ENCODE data around the gene UBE3C. TPM values are rescaled to one million over a fixed set of nuclear protein-coding genes. Genes with fewer than 3 reads are reported as not detected.
"Not testable (repeated sequence)": the region's sequence is repeated elsewhere in the genome, so short reads cannot be mapped to it uniquely, and the experiment has no call there.

Gene UBE3C
- total RNA-seq, 2 donors from 2014 or later: 55.0 to 93.6 TPM

DNA sequence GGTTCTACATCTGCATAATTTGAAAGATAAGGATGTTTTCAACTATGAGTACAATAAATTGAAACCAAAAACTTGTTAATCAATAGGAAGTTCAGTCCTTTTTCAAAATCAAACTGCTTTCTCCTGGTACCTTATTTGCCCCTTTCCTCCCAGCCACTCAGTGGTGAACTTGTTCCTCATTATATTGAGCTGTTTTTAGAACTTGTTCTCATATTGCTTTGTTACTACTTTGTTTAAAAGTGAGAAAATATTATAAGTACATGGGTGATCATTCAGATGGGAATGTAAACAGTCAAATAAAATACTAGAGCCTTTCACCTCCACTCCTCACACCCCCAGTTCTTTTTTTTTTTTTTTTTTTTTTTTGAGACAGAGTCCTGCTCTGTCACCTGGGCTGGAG, 17.2 kb downstream of the UBE3C start:
- Histone ChIP-seq H3K9me3 (no peaks in the 10 kb centered on the region), H3K4me1 (ENCODE audit: control insufficient read depth in 1 of 2, low read depth in 2 of 2) (peaks cover 3 to 12% of the 10 kb centered on the region in 2 donors), H3K27ac (no peak overlapping the region), H3K36me3 (no peaks in the 10 kb centered on the region), H3K4me3 (no peak overlapping the region), H3K27me3 (replicated peaks; ENCODE audit: insufficient read depth) (no peaks in the 10 kb centered on the region)
- no peak for ATAC-seq (ENCODE audit: insufficient number of reproducible peaks, low FRiP score, low read depth)
- DNase-seq (ENCODE audit: low spot score): no peak
- TF ChIP-seq, protein P1, sequence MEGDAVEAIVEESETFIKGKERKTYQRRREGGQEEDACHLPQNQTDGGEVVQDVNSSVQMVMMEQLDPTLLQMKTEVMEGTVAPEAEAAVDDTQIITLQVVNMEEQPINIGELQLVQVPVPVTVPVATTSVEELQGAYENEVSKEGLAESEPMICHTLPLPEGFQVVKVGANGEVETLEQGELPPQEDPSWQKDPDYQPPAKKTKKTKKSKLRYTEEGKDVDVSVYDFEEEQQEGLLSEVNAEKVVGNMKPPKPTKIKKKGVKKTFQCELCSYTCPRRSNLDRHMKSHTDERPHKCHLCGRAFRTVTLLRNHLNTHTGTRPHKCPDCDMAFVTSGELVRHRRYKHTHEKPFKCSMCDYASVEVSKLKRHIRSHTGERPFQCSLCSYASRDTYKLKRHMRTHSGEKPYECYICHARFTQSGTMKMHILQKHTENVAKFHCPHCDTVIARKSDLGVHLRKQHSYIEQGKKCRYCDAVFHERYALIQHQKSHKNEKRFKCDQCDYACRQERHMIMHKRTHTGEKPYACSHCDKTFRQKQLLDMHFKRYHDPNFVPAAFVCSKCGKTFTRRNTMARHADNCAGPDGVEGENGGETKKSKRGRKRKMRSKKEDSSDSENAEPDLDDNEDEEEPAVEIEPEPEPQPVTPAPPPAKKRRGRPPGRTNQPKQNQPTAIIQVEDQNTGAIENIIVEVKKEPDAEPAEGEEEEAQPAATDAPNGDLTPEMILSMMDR (IDR thresholded peaks at IDR 0.05): no peak

DNA sequence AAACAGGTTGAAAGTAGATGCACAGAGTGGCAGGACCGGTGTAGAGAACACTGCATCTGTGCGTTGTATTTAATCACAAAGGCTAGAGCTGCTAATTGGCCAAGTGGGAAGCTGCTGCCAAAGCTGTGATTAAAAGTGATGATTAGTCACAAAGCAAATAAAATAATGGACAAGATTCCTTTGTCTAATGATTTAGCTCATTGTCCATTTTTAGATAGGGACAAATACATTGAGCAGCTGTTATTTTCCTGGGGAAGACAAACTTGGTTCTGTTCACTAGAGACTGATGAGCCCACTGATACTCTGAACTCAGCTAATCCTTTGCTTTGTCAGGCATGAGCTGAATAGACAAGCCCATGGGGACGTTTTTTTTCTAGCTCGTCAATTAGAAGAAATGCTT, 19.7 kb downstream of the UBE3C start:
- TF ChIP-seq, protein P1 (IDR thresholded peaks at IDR 0.05): no peak
- Histone ChIP-seq H3K27ac (no peak overlapping the region), H3K4me1 (ENCODE audit: control insufficient read depth in 1 of 2, low read depth in 2 of 2) (peaks cover 3 to 8% of the 10 kb centered on the region in 2 donors), H3K36me3 (no peaks in the 10 kb centered on the region), H3K27me3 (replicated peaks; ENCODE audit: insufficient read depth) (no peaks in the 10 kb centered on the region), H3K4me3 (no peak overlapping the region), H3K9me3 (no peaks in the 10 kb centered on the region)
- no peak for ATAC-seq (ENCODE audit: insufficient number of reproducible peaks, low FRiP score, low read depth)
- no peak for DNase-seq (ENCODE audit: low spot score)

DNA sequence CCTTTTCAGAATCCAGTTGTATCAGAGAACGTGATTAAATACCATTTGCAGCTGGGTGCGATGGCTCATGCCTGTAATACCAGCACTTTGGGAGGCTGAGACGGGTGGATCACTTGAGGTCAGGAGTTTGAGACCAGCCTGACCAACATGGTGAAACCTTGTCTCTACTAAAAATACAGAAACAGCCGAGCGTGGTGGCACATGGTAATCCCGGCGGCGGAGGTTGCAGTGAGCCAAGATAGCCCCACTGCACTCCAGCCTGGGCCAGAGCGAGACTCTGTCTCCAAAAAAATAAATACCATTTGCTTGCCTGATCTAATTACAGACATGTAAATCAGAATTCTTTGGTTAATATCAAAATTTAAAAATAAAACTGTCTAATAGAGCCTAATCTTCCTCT, 20.8 kb downstream of the UBE3C start:
- not testable (repeated sequence) for H3K27ac ChIP-seq; H3K27me3 ChIP-seq (replicated peaks; ENCODE audit: insufficient read depth); H3K4me1 ChIP-seq (ENCODE audit: control insufficient read depth in 1 of 2, low read depth in 2 of 2); ATAC-seq (ENCODE audit: insufficient number of reproducible peaks, low FRiP score, low read depth); H3K36me3 ChIP-seq; H3K9me3 ChIP-seq; DNase-seq (ENCODE audit: low spot score); H3K4me3 ChIP-seq

DNA sequence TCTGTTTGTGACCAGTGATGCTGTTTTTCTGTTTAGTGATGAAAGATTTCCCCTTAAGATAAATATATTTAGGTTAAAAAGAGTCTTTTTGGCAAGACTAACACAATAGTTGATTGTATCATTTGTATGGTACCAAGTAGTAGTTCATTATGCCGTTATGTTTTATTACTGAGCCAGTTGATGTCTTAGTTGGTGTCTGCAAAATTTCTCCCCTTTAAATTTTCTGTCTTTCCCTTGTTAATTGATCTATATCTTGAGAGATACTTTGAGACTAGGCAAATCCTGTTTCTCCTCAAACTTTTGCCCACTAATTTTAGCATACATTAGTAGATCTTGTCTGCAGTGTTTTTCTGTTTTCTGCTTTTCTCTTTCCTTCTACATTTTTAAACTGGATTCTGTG, 21.7 kb downstream of the UBE3C start:
- Histone ChIP-seq H3K4me3 (no peak overlapping the region), H3K27ac (no peak overlapping the region), H3K9me3 (no peaks in the 10 kb centered on the region), H3K27me3 (replicated peaks; ENCODE audit: insufficient read depth) (no peaks in the 10 kb centered on the region), H3K36me3 (peaks cover 4% of the 10 kb centered on the region), H3K4me1 (ENCODE audit: control insufficient read depth in 1 of 2, low read depth in 2 of 2) (peaks cover 3 to 8% of the 10 kb centered on the region in 2 donors)
- DNase-seq (ENCODE audit: low spot score) (no peak), ATAC-seq (ENCODE audit: insufficient number of reproducible peaks, low FRiP score, low read depth) (no peak)
- TF ChIP-seq, protein P1 (IDR thresholded peaks at IDR 0.05): no peak

DNA sequence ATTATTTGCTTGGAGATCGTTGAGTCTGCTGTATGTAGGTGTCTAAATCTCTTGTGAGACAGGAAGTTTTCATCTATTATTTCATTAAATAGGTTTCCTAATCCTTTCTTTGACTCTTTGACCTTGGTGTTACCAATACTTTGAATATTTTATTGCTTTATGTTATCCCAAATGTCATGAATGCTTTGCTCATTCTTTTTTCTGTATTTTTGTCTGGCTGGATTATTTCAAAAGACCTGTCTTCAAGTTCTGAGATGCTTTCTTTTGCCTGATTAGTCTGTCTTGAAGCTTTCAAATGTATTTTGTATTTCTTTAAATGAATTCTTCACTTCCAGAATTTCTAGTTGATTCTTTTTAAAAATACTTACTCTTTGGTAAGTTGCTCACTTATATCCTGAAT, 27.3 kb downstream of the UBE3C start:
- DNase-seq (ENCODE audit: low spot score) (no peak), ATAC-seq (ENCODE audit: insufficient number of reproducible peaks, low FRiP score, low read depth) (no peak)
- no peak overlapping the region for H3K4me3 ChIP-seq
- no peak overlapping the region for H3K27ac ChIP-seq
- H3K9me3 ChIP-seq: no peaks in the 10 kb centered on the region
- peaks cover 12% of the 10 kb centered on the region for H3K36me3 ChIP-seq
- H3K4me1 ChIP-seq (ENCODE audit: control insufficient read depth in 1 of 2, low read depth in 2 of 2): no peaks in the 10 kb centered on the region
- TF ChIP-seq, protein P1 (IDR thresholded peaks at IDR 0.05): no peak
- no peaks in the 10 kb centered on the region for H3K27me3 ChIP-seq (replicated peaks; ENCODE audit: insufficient read depth)

DNA sequence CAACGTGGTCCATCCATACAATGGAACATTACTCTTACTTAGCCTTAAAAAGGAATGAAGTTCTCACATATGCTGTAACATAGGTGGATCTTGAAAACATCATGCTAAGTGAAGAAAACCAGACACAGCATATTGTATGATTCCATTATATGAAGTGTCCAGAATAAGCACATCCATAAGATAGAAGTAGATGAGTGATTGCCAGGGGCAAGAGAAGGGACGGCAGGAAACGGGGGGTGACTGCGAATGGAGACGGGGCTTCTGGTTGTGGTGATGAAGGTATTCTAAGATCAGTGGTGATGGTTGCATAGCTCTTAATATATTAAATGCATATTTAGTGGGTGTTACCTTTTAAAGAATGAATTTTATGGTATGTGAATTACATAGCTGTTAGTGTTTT, 29.8 kb downstream of the UBE3C start:
- H3K36me3 ChIP-seq: peaks cover 28% of the 10 kb centered on the region
- no peak for DNase-seq (ENCODE audit: low spot score)

More for the DNA sequence above, 29.8 kb downstream of the UBE3C start:
- H3K9me3 ChIP-seq: no peaks in the 10 kb centered on the region
- H3K27ac ChIP-seq: no peak overlapping the region
- TF ChIP-seq, protein P1 (IDR thresholded peaks at IDR 0.05): no peak
- no peak for ATAC-seq (ENCODE audit: insufficient number of reproducible peaks, low FRiP score, low read depth)
- no peaks in the 10 kb centered on the region for H3K4me1 ChIP-seq (ENCODE audit: control insufficient read depth in 1 of 2, low read depth in 2 of 2)
- H3K4me3 ChIP-seq: no peak overlapping the region
- H3K27me3 ChIP-seq (replicated peaks; ENCODE audit: insufficient read depth): no peaks in the 10 kb centered on the region

Measured in thoracic aorta (tissue), 2 donors.